ENCODE data around the gene SLC22A7. TPM values are rescaled to one million over a fixed set of nuclear protein-coding genes. Genes with fewer than 3 reads are reported as not detected.

The SLC22A7 gene
- total and polyA plus RNA-seq, 2 donors (not counting 1 experiment from before 2014, with no cell fraction given): not detected

DNA sequence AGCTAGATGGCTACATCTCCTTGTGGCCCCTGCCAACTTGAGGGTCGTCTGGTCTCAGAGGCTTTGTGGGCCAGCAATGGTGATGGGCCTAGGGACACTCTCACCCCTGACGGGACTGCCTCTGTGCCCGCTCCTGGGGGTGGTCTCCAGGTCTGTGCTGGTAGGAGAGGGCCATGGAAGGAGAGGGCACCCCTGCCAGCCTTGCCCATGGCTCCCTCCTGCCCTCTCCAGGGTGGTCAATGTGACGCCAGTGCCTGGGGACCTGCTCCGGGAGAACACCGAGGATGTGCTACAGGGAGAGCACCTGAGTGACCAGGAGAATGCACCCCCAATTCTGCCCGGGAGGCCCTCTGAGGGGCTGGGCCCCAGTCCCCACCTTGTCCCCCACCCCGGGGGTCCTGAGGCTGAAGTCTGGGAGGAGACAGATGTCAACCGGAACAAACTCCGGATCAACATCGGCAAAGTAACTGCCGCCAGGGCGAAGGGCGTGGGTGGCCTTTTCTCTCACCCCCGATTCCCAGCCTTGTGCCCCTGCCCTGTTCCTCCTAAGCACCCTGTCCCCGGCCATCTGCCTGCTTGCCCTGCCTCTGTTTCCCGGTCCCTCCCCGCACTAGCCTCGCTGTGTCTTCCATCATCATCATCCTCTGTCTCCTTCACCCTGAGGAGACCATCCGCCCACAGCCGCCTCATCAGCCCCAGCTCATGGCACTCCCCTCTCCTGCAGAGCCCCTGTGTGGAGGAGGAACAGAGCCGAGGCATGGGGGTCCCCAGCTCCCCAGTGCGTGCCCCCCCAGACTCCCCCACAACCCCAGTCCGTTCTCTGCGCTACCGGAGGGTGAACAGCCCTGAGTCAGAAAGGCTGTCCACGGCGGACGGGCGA, 39.0 kb upstream of the SLC22A7 start:
- DNase-seq: no peak
- Histone ChIP-seq H2AFZ (ENCODE audit: insufficient read depth, low read depth, low read length, poor library complexity, severe bottlenecking) (no peak overlapping the region), H3K4me3 (ENCODE audit: control extremely low read depth in 1 of 5, extremely low read depth in 1 of 5, insufficient read depth in 1 of 5, low read depth in 2 of 5, low read length in 4 of 5) (no peak overlapping the region), H3K9ac (ENCODE audit: low read length) (no peak overlapping the region), H3K27ac (ENCODE audit: low read length in 2 of 2) (no peak overlapping the region), H3K36me3 (replicated peaks in 1 of 2; ENCODE audit: control extremely low read depth in 1 of 2, control insufficient read depth in 1 of 2, extremely low read depth in 1 of 2, insufficient read depth in 2 of 2, low read length in 1 of 2) (no peaks in the 10 kb centered on the region), H4K20me1 (ENCODE audit: control insufficient read depth, insufficient read depth, low read length, poor library complexity, severe bottlenecking) (no peaks in the 10 kb centered on the region), H3K27me3 (replicated peaks in 1 of 4; ENCODE audit: control extremely low read depth in 1 of 4, control insufficient read depth in 3 of 4, insufficient read depth in 4 of 4, low read length in 3 of 4) (peaks cover 0 to 19% (median 0%) of the 10 kb centered on the region in 4 experiments), H3K9me3 (ENCODE audit: control extremely low read depth in 1 of 3, control insufficient read depth in 2 of 3, insufficient read depth in 1 of 3, low read length in 2 of 3) (peaks cover 0 to 7% (median 0%) of the 10 kb centered on the region in 3 donors), H3K79me2 (ENCODE audit: control insufficient read depth, insufficient read depth, low read length) (no peaks in the 10 kb centered on the region), H3K4me1 (ENCODE audit: control insufficient read depth in 2 of 2, insufficient read depth in 2 of 2, low read length in 2 of 2) (no peaks in the 10 kb centered on the region), H3K4me2 (replicated peaks; ENCODE audit: low read depth, low read length, poor library complexity, severe bottlenecking) (no peak overlapping the region)
- ChIA-PET POLR2A (no interaction called here), CTCF (interaction anchor here (5.7 kb wide), 1 partner anchor 247 kb away, joined by 50 read pairs; no protein-coding TSS in a partner anchor)
- intact Hi-C loops (cut with micrococcal nuclease): no loop called here
- ATAC-seq (ENCODE audit: low read depth): no peak
- Mint-ChIP-seq H3K27ac (no peak overlapping the region), H3K9me3 (ENCODE audit: insufficient read depth) (no peaks in the 10 kb centered on the region), H3K4me3 (no peak overlapping the region), H3K4me1 (peaks cover 6% of the 10 kb centered on the region), H3K27me3 (peaks cover 17% of the 10 kb centered on the region)
- WGBS (ENCODE audit: insufficient coverage): 95% methylated on average over 21 of the region's 30 CpGs
- no peak for TF ChIP-seq CTCF (IDR thresholded peaks at IDR 0.05)
- TF ChIP-seq EZH2 (IDR thresholded peaks at IDR 0.05; ENCODE audit: borderline replicate concordance, insufficient read depth, low read depth, low read length, poor library complexity, severe bottlenecking): no peak

- peaks cover 0 to 4% (median 0%) of the 10 kb centered on the region in 3 donors for H3K9me3 ChIP-seq (ENCODE audit: control extremely low read depth in 1 of 3, control insufficient read depth in 2 of 3, insufficient read depth in 1 of 3, low read length in 2 of 3)
- CTCF ChIA-PET: interaction anchor here (1.6 to 6.6 kb wide), 5 partner anchors 23 to 246 kb away, joined by 3 to 73 read pairs (median 32); partner anchors contain the start of gene CRIP3
- POLR2A ChIA-PET: no interaction called here
- Mint-ChIP-seq H3K9me3 (ENCODE audit: insufficient read depth) (no peaks in the 10 kb centered on the region), H3K27me3 (peaks cover 9% of the 10 kb centered on the region), H3K4me3 (no peak overlapping the region), H3K4me1 (peaks cover 6% of the 10 kb centered on the region), H3K27ac (no peak overlapping the region)
- 97% methylated on average over 3 of the region's 4 CpGs for WGBS (ENCODE audit: insufficient coverage)
- no peaks in the 10 kb centered on the region for H3K79me2 ChIP-seq (ENCODE audit: control insufficient read depth, insufficient read depth, low read length)
- H3K4me1 ChIP-seq (ENCODE audit: control insufficient read depth in 2 of 2, insufficient read depth in 2 of 2, low read length in 2 of 2): no peaks in the 10 kb centered on the region
- TF ChIP-seq EZH2 (IDR thresholded peaks at IDR 0.05; ENCODE audit: borderline replicate concordance, insufficient read depth, low read depth, low read length, poor library complexity, severe bottlenecking): no peak
- no peak for TF ChIP-seq CTCF (IDR thresholded peaks at IDR 0.05)
- no peak overlapping the region for H3K4me2 ChIP-seq (replicated peaks; ENCODE audit: low read depth, low read length, poor library complexity, severe bottlenecking)
- intact Hi-C loops (cut with micrococcal nuclease): no loop called here
- peaks cover 0 to 6% (median 0%) of the 10 kb centered on the region in 4 experiments for H3K27me3 ChIP-seq (replicated peaks in 1 of 4; ENCODE audit: control extremely low read depth in 1 of 4, control insufficient read depth in 3 of 4, insufficient read depth in 4 of 4, low read length in 3 of 4)
- no peaks in the 10 kb centered on the region for H3K36me3 ChIP-seq (replicated peaks in 1 of 2; ENCODE audit: control extremely low read depth in 1 of 2, control insufficient read depth in 1 of 2, extremely low read depth in 1 of 2, insufficient read depth in 2 of 2, low read length in 1 of 2)
- no peak overlapping the region for H3K4me3 ChIP-seq (ENCODE audit: control extremely low read depth in 1 of 5, extremely low read depth in 1 of 5, insufficient read depth in 1 of 5, low read depth in 2 of 5, low read length in 4 of 5)
- no peak overlapping the region for H3K27ac ChIP-seq (ENCODE audit: low read length in 2 of 2)
- no peak for DNase-seq
- no peaks in the 10 kb centered on the region for H4K20me1 ChIP-seq (ENCODE audit: control insufficient read depth, insufficient read depth, low read length, poor library complexity, severe bottlenecking)
- no peak overlapping the region for H3K9ac ChIP-seq (ENCODE audit: low read length)
- ATAC-seq (ENCODE audit: low read depth): no peak
- H2AFZ ChIP-seq (ENCODE audit: insufficient read depth, low read depth, low read length, poor library complexity, severe bottlenecking): no peak overlapping the region
These were observed 37.3 kb upstream of the SLC22A7 start for GRCh38 chr6:43260791-43261190.

Measured in B cell (primary cell).